Measurements from ENCODE around the gene LGALS3.

The LGALS3 gene

GRCh38 chr14:55111122-55111708 lies 17.8 kb upstream of the LGALS3 start:
- TF ChIP-seq POLR2AphosphoS5 (IDR thresholded peaks at IDR 0.05; ENCODE audit: low read depth, low read length): no peak
- TF ChIP-seq SIN3A (IDR thresholded peaks at IDR 0.05; ENCODE audit: borderline replicate concordance, insufficient read depth, low read length): no peak
- no peak for TF ChIP-seq FOXP2 (optimal IDR thresholded peaks at IDR 0.05; ENCODE audit: borderline replicate concordance, extremely low read depth, extremely low read length, insufficient read depth)
- TF ChIP-seq REST (IDR thresholded peaks at IDR 0.05; ENCODE audit: insufficient read depth in 1 of 2, low read depth in 2 of 2, low read length in 2 of 2): no peak
- no peak for TF ChIP-seq TAF1 (IDR thresholded peaks at IDR 0.05; ENCODE audit: borderline replicate concordance, insufficient read depth, low read length)

GRCh38 chr14:55114720-55115119 lies 14.3 kb upstream of the LGALS3 start:
- no peak for TF ChIP-seq FOXP2 (optimal IDR thresholded peaks at IDR 0.05; ENCODE audit: borderline replicate concordance, extremely low read depth, extremely low read length, insufficient read depth)
- TF ChIP-seq REST (IDR thresholded peaks at IDR 0.05; ENCODE audit: insufficient read depth in 1 of 2, low read depth in 2 of 2, low read length in 2 of 2): no peak
- no peak for TF ChIP-seq POLR2AphosphoS5 (IDR thresholded peaks at IDR 0.05; ENCODE audit: low read depth, low read length)
- TF ChIP-seq SIN3A (IDR thresholded peaks at IDR 0.05; ENCODE audit: borderline replicate concordance, insufficient read depth, low read length): no peak
- TF ChIP-seq TAF1 (IDR thresholded peaks at IDR 0.05; ENCODE audit: borderline replicate concordance, insufficient read depth, low read length): no peak

GRCh38 chr14:55115460-55115859 lies 13.6 kb upstream of the LGALS3 start:
- TF ChIP-seq FOXP2 (optimal IDR thresholded peaks at IDR 0.05; ENCODE audit: borderline replicate concordance, extremely low read depth, extremely low read length, insufficient read depth) (no peak), POLR2AphosphoS5 (IDR thresholded peaks at IDR 0.05; ENCODE audit: low read depth, low read length) (no peak), REST (IDR thresholded peaks at IDR 0.05; ENCODE audit: insufficient read depth in 1 of 2, low read depth in 2 of 2, low read length in 2 of 2) (no peak), SIN3A (IDR thresholded peaks at IDR 0.05; ENCODE audit: borderline replicate concordance, insufficient read depth, low read length) (no peak), TAF1 (IDR thresholded peaks at IDR 0.05; ENCODE audit: borderline replicate concordance, insufficient read depth, low read length) (no peak)

- TF ChIP-seq SIN3A (IDR thresholded peaks at IDR 0.05; ENCODE audit: borderline replicate concordance, insufficient read depth, low read length) (no peak), TAF1 (IDR thresholded peaks at IDR 0.05; ENCODE audit: borderline replicate concordance, insufficient read depth, low read length) (no peak), FOXP2 (optimal IDR thresholded peaks at IDR 0.05; ENCODE audit: borderline replicate concordance, extremely low read depth, extremely low read length, insufficient read depth) (no peak), REST (IDR thresholded peaks at IDR 0.05; ENCODE audit: insufficient read depth in 1 of 2, low read depth in 2 of 2, low read length in 2 of 2) (no peak), POLR2AphosphoS5 (IDR thresholded peaks at IDR 0.05; ENCODE audit: low read depth, low read length) (no peak)
Observed at GRCh38 chr14:55115861-55116245, 13.2 kb upstream of the LGALS3 start.
